Panc1 (cell line): Measurements from ENCODE around the gene NEGR1.

Experiments used
- SIN3A ChIP-seq: IDR thresholded peaks from 2 replicates; pipeline ENCODE4 v1.6.1; 2012; ENCODE audit warnings: low read depth, mild to moderate bottlenecking, low read length, moderate library complexity, borderline replicate concordance; ENCODE audit not compliant: insufficient read depth
- TCF7L2 ChIP-seq: IDR thresholded peaks from 2 replicates; pipeline ENCODE4 v1.6.1; 2011; ENCODE audit warnings: mild to moderate bottlenecking, low read depth, low read length, inconsistent platforms
- TF ChIP-seq, protein P1 (sequence below): fragments of 450-650 bp; IDR thresholded peaks from 2 replicates; pipeline ENCODE4 v1.5.1; 2017; ENCODE audit warnings: mild to moderate bottlenecking

DNA sequence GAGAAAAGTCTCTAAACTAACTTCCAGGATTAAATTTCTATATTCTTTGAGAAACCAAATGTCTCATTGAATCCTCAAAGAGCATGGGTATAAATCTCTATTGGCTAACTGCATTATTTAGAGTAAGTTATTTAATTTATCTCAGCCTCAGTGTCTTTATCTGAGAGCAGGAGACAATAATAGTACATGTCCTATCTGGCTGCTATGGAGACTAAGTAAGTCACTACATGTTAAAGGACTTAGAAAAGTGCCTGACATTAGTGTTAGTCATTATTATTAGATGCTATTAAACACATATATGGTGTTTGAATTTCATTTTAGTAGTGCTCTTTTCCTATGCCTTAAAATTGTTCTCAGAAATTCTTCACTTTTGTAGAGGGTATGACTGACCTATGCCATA is 505.2 kb downstream of the NEGR1 start:
- TF ChIP-seq, protein P1, sequence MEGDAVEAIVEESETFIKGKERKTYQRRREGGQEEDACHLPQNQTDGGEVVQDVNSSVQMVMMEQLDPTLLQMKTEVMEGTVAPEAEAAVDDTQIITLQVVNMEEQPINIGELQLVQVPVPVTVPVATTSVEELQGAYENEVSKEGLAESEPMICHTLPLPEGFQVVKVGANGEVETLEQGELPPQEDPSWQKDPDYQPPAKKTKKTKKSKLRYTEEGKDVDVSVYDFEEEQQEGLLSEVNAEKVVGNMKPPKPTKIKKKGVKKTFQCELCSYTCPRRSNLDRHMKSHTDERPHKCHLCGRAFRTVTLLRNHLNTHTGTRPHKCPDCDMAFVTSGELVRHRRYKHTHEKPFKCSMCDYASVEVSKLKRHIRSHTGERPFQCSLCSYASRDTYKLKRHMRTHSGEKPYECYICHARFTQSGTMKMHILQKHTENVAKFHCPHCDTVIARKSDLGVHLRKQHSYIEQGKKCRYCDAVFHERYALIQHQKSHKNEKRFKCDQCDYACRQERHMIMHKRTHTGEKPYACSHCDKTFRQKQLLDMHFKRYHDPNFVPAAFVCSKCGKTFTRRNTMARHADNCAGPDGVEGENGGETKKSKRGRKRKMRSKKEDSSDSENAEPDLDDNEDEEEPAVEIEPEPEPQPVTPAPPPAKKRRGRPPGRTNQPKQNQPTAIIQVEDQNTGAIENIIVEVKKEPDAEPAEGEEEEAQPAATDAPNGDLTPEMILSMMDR, result no peak
- TF ChIP-seq TCF7L2 (no peak), SIN3A (no peak)
